ENCODE measurements around the gene PTGIS.

The PTGIS gene

DNA sequence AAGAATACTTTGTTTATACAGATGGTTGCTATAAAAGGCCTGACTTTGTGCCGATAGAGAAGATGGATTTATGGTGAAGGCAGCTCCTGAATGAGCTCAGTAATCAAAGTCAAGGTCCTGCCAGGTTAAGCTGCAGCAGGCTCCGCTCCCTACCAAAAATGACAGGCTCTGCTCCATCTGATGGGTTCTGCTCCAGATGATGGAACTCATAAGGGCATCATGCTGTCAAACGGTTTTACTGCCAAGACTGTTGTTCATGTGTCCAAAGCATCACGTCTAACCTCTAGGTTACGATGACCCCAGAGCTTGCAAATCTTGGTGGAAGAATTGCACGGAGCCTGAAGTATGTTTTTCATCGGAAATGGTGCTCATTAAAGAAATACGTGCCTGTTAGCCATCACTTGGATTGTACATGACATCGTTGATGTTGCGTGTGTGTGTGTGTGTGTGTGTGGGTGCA lies 19.2 kb upstream of the PTGIS start:
- Histone ChIP-seq H4K5ac (ENCODE audit: low read length) (no peak overlapping the region), H3K27ac (ENCODE audit: low read depth, low read length) (no peak overlapping the region), H3K9ac (ENCODE audit: low read length) (no peak overlapping the region), H3K4ac (ENCODE audit: low read depth, low read length) (no peak overlapping the region), H3K79me2 (ENCODE audit: control insufficient read depth, insufficient read depth, low read length) (no peaks in the 10 kb centered on the region), H2BK120ac (ENCODE audit: low read depth, low read length) (no peak overlapping the region), H3K56ac (ENCODE audit: low read length) (no peak overlapping the region), H3K18ac (ENCODE audit: low read length) (no peak overlapping the region), H3K36me3 (ENCODE audit: control insufficient read depth, insufficient read depth, low read length) (no peaks in the 10 kb centered on the region), H4K8ac (ENCODE audit: low read depth, low read length) (no peak overlapping the region), H3K4me1 (ENCODE audit: control insufficient read depth, low read depth, low read length) (no peaks in the 10 kb centered on the region), H3K79me1 (ENCODE audit: low read length) (no peaks in the 10 kb centered on the region), H2BK5ac (ENCODE audit: low read length) (no peak overlapping the region), H3K4me2 (ENCODE audit: low read length) (no peak overlapping the region), H2AK5ac (ENCODE audit: low read length) (no peak overlapping the region), H3K4me3 (ENCODE audit: low read length) (no peak overlapping the region), H3K27me3 (ENCODE audit: insufficient read depth, low read length, poor library complexity) (no peaks in the 10 kb centered on the region), H2BK15ac (replicated peaks; ENCODE audit: low read depth) (no peak overlapping the region), H3K23ac (ENCODE audit: low read length) (no peak overlapping the region)
- no CpG with 5 or more reads among the region's 10 CpGs for WGBS (ENCODE audit: extremely low coverage, insufficient coverage, low lambda C conversion rate)
- DNase-seq, result no peak

DNA sequence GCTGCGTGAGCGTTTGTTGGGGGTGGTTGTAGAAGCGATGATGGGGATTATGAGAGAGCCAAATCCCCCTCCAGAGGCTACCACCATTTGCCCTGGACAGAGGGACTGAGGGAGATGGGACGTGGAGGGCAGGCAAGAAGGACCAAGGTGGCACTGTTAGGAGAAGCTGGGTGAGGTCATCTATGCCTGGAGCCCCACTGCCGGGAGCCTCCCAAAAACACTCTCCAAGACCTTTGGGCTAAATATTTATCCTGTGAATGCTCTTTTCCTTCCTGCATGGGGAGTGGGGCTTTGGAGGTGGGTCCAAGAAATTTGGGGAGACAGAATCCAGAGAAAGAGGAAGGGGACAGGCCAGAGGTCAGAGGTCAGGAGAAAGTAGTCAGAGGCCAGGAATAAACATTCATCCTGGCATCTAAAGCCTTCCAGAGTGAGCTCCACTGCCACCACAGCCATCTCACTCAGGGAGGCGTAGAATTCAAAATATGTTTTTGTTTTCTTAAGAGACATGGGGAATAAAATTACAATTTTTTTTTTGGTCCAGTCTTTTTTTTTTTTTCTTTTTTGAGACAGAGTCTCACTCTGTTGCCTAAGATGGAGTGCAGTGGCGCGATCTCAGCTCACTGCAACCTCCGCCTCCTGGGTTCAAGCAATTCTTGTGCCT lies 17.8 kb upstream of the PTGIS start:
- H3K79me2 ChIP-seq (ENCODE audit: control insufficient read depth, insufficient read depth, low read length), result no peaks in the 10 kb centered on the region
- no peaks in the 10 kb centered on the region for H3K4me1 ChIP-seq (ENCODE audit: control insufficient read depth, low read depth, low read length)

DNA sequence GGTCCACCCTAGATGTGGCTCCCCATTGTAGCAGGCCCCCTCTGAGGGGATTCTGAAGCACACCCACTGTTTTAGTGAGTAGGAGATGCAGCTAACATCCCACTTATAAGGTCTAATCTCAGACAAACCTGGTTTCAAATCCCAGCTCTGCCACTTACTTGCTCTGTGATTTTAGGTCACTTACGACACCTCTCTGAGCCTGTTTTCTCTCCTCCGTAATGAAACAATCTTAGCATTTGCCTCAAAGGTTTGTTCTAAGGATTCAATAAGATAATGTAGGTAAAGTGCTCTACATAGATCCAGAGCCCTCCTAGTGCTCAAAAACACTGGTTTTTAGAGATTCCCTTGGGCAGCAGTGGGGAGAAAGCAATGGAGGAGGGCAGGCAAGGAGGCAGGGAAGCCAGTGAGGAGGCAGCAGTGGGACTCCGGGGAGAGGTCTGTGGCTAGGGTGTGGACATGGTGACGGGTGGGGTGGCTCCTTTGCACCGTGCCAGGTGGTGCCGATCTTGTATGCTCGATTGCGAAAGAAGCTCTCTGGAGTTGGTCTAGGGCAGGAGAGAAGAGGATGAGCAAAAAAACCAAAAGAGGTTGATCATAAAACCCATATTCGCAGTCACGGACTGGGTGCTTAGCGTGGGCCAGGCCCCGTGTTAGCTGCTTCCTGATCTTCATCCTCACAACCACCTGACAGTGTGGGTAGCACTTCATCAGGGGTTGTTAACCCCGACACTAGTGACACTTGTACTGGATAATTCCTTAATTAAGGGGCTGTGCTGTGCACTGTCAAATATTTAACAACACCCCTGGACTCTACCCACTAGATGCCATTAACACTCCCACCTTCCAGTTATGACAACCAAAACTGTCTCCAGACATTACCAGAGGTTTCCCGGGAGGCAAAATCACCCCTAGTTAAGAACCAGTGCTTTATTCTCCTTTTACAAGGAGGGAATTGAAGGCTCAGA lies 16.8 kb upstream of the PTGIS start:
- H3K4me1 ChIP-seq (ENCODE audit: control insufficient read depth, low read depth, low read length), result no peaks in the 10 kb centered on the region
- H3K36me3 ChIP-seq (ENCODE audit: control insufficient read depth, insufficient read depth, low read length), result no peaks in the 10 kb centered on the region
- no peaks in the 10 kb centered on the region for H3K79me2 ChIP-seq (ENCODE audit: control insufficient read depth, insufficient read depth, low read length)
- H4K8ac ChIP-seq (ENCODE audit: low read depth, low read length), result no peak overlapping the region
- no peaks in the 10 kb centered on the region for H3K27me3 ChIP-seq (ENCODE audit: insufficient read depth, low read length, poor library complexity)
- H4K5ac ChIP-seq (ENCODE audit: low read length), result no peak overlapping the region
- no peak overlapping the region for H3K56ac ChIP-seq (ENCODE audit: low read length)
- H3K23ac ChIP-seq (ENCODE audit: low read length), result no peak overlapping the region
- H3K27ac ChIP-seq (ENCODE audit: low read depth, low read length), result no peak overlapping the region
- H2BK120ac ChIP-seq (ENCODE audit: low read depth, low read length), result no peak overlapping the region
- H3K9ac ChIP-seq (ENCODE audit: low read length), result no peak overlapping the region
- H3K18ac ChIP-seq (ENCODE audit: low read length), result no peak overlapping the region
- no peak overlapping the region for H2AK5ac ChIP-seq (ENCODE audit: low read length)
- H3K4ac ChIP-seq (ENCODE audit: low read depth, low read length), result no peak overlapping the region
- H2BK15ac ChIP-seq (replicated peaks; ENCODE audit: low read depth), result no peak overlapping the region
- no peak overlapping the region for H3K4me3 ChIP-seq (ENCODE audit: low read length)
- DNase-seq, result no peak
- H3K4me2 ChIP-seq (ENCODE audit: low read length), result no peak overlapping the region
- H2BK5ac ChIP-seq (ENCODE audit: low read length), result no peak overlapping the region
- H3K79me1 ChIP-seq (ENCODE audit: low read length), result no peaks in the 10 kb centered on the region
- WGBS (ENCODE audit: extremely low coverage, insufficient coverage, low lambda C conversion rate), result no CpG with 5 or more reads among the region's 14 CpGs

More for the DNA sequence above, 17.8 kb upstream of the PTGIS start:
- no peak overlapping the region for H4K8ac ChIP-seq (ENCODE audit: low read depth, low read length)
- WGBS (ENCODE audit: extremely low coverage, insufficient coverage, low lambda C conversion rate), result no CpG with 5 or more reads among the region's 9 CpGs
- H2BK15ac ChIP-seq (replicated peaks; ENCODE audit: low read depth), result no peak overlapping the region
- H3K4ac ChIP-seq (ENCODE audit: low read depth, low read length), result no peak overlapping the region
- no peak overlapping the region for H3K4me3 ChIP-seq (ENCODE audit: low read length)
- H3K79me1 ChIP-seq (ENCODE audit: low read length), result no peaks in the 10 kb centered on the region
- H3K27ac ChIP-seq (ENCODE audit: low read depth, low read length), result no peak overlapping the region
- no peak for DNase-seq
- no peak overlapping the region for H3K18ac ChIP-seq (ENCODE audit: low read length)
- H3K9ac ChIP-seq (ENCODE audit: low read length), result no peak overlapping the region
- H2BK120ac ChIP-seq (ENCODE audit: low read depth, low read length), result no peak overlapping the region
- no peak overlapping the region for H3K4me2 ChIP-seq (ENCODE audit: low read length)
- H3K23ac ChIP-seq (ENCODE audit: low read length), result no peak overlapping the region
- no peak overlapping the region for H2AK5ac ChIP-seq (ENCODE audit: low read length)
- no peaks in the 10 kb centered on the region for H3K36me3 ChIP-seq (ENCODE audit: control insufficient read depth, insufficient read depth, low read length)
- H2BK5ac ChIP-seq (ENCODE audit: low read length), result no peak overlapping the region
- H3K27me3 ChIP-seq (ENCODE audit: insufficient read depth, low read length, poor library complexity), result no peaks in the 10 kb centered on the region
- H4K5ac ChIP-seq (ENCODE audit: low read length), result no peak overlapping the region
- no peak overlapping the region for H3K56ac ChIP-seq (ENCODE audit: low read length)

DNA sequence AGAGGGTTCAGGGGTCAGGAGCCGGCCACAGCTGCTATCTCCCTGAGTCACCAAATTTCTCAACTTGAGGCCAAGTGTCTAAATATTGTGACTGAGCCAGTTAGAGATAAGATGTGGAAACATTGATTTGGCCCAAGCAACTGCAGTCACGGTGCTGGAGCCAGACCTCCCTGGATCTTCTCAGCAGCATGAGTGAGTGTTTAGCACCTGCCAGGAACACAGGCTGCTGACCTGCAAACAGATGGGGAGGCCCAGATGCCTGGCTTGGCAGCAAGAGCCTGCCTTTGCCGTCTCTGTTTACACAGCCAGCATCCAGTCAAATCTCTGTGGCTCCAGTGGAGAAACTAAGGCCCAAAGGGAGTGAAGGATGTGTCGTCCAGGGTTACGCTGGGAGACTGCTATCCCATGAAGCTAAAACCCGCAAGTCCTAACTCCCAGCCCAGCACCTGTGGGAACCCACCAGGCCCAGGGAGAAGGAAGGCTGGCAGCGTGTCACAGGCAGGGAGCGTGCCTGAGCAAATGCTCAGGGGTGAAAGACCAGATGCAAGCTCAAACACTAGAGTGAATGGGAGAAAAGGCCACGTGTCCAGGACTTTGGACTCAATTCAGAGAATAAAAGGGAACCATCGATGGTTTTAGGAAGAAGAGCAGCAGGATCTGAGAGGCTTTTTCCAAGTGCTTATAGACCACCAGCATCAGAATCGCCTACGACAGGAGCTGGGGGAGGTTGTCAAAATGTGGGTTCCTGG lies 15.9 kb upstream of the PTGIS start:
- Histone ChIP-seq H3K79me2 (ENCODE audit: control insufficient read depth, insufficient read depth, low read length) (no peaks in the 10 kb centered on the region), H2AK5ac (ENCODE audit: low read length) (no peak overlapping the region), H3K4me3 (ENCODE audit: low read length) (no peak overlapping the region), H3K9ac (ENCODE audit: low read length) (no peak overlapping the region), H3K56ac (ENCODE audit: low read length) (no peak overlapping the region), H3K18ac (ENCODE audit: low read length) (no peak overlapping the region), H3K27ac (ENCODE audit: low read depth, low read length) (no peak overlapping the region), H3K4ac (ENCODE audit: low read depth, low read length) (no peak overlapping the region), H3K4me1 (ENCODE audit: control insufficient read depth, low read depth, low read length) (no peaks in the 10 kb centered on the region), H2BK5ac (ENCODE audit: low read length) (no peak overlapping the region), H3K23ac (ENCODE audit: low read length) (no peak overlapping the region), H3K79me1 (ENCODE audit: low read length) (no peaks in the 10 kb centered on the region), H3K4me2 (ENCODE audit: low read length) (no peak overlapping the region), H4K5ac (ENCODE audit: low read length) (no peak overlapping the region), H3K27me3 (ENCODE audit: insufficient read depth, low read length, poor library complexity) (no peaks in the 10 kb centered on the region), H2BK120ac (ENCODE audit: low read depth, low read length) (no peak overlapping the region), H4K8ac (ENCODE audit: low read depth, low read length) (no peak overlapping the region), H3K36me3 (ENCODE audit: control insufficient read depth, insufficient read depth, low read length) (no peaks in the 10 kb centered on the region), H2BK15ac (replicated peaks; ENCODE audit: low read depth) (no peak overlapping the region)
- no peak for DNase-seq
- no CpG with 5 or more reads among the region's 12 CpGs for WGBS (ENCODE audit: extremely low coverage, insufficient coverage, low lambda C conversion rate)

DNA sequence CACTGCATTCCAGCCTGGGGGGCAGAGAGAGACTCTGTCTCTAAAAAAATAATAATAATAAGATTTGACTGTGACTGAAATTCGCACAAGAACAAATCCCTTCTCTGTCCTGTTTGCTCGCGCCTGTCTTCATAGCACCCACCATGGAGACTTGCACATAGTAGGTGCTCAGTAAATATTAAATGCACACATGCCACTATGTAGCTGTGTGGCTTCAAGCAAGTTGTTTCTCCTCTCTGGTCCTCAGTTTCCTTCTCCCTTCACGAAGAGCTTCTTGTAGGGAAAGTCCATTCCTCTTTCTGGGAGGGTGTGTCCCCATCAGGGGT lies 15.4 kb upstream of the PTGIS start:
- no peak overlapping the region for H4K8ac ChIP-seq (ENCODE audit: low read depth, low read length)
- DNase-seq, result no peak
- H3K56ac ChIP-seq (ENCODE audit: low read length), result no peak overlapping the region
- H3K18ac ChIP-seq (ENCODE audit: low read length), result no peak overlapping the region
- H3K4ac ChIP-seq (ENCODE audit: low read depth, low read length), result no peak overlapping the region
- H3K23ac ChIP-seq (ENCODE audit: low read length), result no peak overlapping the region
- no peak overlapping the region for H3K4me3 ChIP-seq (ENCODE audit: low read length)
- no peaks in the 10 kb centered on the region for H3K79me2 ChIP-seq (ENCODE audit: control insufficient read depth, insufficient read depth, low read length)
- H3K27ac ChIP-seq (ENCODE audit: low read depth, low read length), result no peak overlapping the region
- H3K36me3 ChIP-seq (ENCODE audit: control insufficient read depth, insufficient read depth, low read length), result no peaks in the 10 kb centered on the region
- no peak overlapping the region for H2AK5ac ChIP-seq (ENCODE audit: low read length)
- no peak overlapping the region for H2BK15ac ChIP-seq (replicated peaks; ENCODE audit: low read depth)
- no peak overlapping the region for H2BK120ac ChIP-seq (ENCODE audit: low read depth, low read length)
- H3K79me1 ChIP-seq (ENCODE audit: low read length), result no peaks in the 10 kb centered on the region
- H3K4me2 ChIP-seq (ENCODE audit: low read length), result no peak overlapping the region
- no peaks in the 10 kb centered on the region for H3K27me3 ChIP-seq (ENCODE audit: insufficient read depth, low read length, poor library complexity)
- H3K9ac ChIP-seq (ENCODE audit: low read length), result no peak overlapping the region
- no CpG with 5 or more reads among the region's 4 CpGs for WGBS (ENCODE audit: extremely low coverage, insufficient coverage, low lambda C conversion rate)
- no peak overlapping the region for H2BK5ac ChIP-seq (ENCODE audit: low read length)
- no peaks in the 10 kb centered on the region for H3K4me1 ChIP-seq (ENCODE audit: control insufficient read depth, low read depth, low read length)
- no peak overlapping the region for H4K5ac ChIP-seq (ENCODE audit: low read length)

Data from mesendoderm (in vitro differentiated cells).